IMR-90 (cell line): ENCODE measurements around the gene CORO1C.

ENCODE experiments used
- CTCF ChIP-seq: conservative IDR thresholded peaks from 2 replicates; pipeline ENCODE4 v1.5.1; 2012; ENCODE audit warnings: mild to moderate bottlenecking, low read depth, low read length, improper control_type of control experiment
- TF ChIP-seq, protein P1 (sequence below): fragments of 150-350 bp; IDR thresholded peaks from 2 replicates; pipeline ENCODE4 v1.6.1; 2017; ENCODE audit warnings: mild to moderate bottlenecking, antibody characterized with exemption, low read length, low read depth

DNA sequence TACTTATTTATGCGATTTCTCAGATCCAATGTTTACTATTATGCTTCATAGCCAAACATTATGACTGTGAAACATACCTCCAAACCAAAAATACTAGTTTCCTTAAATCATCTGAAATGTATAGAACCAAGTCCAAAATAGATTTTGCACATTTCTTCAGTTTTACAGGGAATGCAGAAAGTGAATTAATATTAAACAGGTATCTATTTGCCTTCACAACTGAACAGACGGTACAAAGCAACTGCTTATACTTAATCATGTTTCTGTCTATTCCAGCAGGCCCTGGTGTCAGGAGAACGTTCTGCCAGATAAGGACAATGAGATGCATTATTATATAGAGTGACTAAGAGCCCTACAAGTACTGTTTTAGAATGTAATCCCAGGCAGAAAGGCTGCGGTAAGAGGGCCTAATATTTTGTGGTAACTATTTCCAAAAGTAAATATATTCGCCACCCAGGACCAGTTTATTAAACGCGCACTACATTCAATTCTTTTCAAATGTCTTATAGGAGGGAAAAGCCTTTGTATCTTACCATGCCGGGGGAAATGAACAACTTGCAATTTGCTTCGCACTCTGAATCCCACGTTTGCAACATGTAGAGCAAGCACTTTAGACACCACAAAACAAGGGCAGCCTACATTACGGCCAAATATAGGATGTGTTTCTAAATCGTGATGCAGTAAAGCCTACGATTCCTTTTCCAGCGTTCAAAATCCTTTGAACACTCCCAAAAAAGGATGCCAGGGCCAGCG, 1.5 kb downstream of the CORO1C start:
- no peak for TF ChIP-seq CTCF
- TF ChIP-seq, protein P1, sequence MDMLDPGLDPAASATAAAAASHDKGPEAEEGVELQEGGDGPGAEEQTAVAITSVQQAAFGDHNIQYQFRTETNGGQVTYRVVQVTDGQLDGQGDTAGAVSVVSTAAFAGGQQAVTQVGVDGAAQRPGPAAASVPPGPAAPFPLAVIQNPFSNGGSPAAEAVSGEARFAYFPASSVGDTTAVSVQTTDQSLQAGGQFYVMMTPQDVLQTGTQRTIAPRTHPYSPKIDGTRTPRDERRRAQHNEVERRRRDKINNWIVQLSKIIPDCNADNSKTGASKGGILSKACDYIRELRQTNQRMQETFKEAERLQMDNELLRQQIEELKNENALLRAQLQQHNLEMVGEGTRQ, result no peak
